Stimulated activated CD4-positive, alpha-beta T cell treated with anti-CD3 and anti-CD28 coated beads, Interleukin-1b, Interleukin-23, amount 100 ng/mL, for 24 hours (primary cell): ENCODE results near the gene SARM1.

Experiments
- DNase-seq, 4 experiments: peaks; one replicate each; pipeline ENCODE4 v3.0.0-alpha.2; 2020; ENCODE audit warnings: low read depth in 4 of 4, low spot score in 1 of 4

SARM1 gene

DNA sequence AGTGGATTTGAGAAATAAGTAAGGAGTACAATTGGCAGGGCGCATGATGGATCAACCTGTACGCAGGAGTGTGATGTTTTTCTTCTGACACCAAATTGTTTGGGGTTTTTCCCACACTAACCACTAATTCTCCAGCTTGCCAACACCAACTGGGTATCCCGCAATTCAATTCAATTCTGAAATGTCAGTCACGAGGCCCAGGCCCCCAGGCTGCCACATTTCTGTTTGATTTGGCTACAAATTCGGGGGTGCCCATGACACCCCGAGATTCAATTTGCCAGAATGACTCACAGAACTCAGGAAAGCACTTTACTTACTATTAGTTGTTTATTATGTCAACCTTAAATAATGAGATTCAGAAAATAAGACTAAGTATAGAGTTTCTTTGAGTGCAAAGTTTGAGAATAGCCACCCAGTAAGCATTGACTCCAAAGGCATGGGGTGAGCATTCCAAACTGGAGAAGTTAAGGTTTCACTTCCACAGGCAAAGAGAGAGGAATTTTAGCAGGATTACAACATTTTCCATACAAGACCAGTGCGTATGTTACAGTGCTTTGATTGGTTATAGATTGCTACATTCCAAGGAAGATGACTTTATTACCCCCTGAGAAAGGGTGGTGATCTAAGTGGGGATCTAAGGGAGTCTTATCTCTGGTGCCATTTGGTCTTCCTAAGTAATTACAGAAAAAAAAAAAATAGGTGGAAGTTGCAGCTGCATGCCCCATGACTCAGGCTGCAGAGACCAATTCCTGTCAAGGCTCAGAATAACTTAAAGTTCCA is 23.0 kb downstream of the SARM1 start:
- no peak for DNase-seq

DNA sequence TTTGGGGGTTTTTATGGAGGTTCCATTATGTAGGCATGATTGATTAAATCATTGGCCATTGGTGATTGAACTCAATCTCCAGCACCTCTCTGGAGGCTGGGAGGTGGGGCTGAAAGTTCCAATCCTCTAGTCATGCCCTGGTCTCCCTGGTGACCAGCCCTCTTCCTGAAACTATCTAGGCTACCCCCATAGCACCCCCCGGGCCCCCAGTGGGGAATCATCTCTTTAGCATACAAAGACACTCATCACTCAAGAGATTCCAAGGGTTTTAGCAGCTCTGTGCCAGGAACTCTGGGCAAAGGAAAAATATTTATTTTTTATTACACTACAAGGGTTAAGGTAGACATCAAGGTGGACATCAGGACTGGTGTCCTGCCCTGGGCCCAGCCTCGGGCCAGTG is 23.9 kb downstream of the SARM1 start:
- DNase-seq = no peak

DNA sequence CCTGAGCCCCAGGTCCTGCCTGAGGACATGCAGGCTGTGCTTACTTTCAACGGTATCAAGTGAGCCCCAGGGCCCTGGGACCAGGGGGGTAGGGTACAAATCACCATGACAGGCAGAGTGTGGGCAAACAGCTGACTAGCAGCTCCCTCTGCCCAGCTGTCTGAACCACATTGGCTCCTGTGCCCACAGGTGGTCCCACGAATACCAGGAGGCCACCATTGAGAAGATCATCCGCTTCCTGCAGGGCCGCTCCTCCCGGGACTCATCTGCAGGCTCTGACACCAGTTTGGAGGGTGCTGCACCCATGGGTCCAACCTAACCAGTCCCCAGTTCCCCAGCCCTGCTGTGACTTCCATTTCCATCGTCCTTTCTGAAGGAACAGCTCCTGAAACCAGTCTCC is 24.5 kb downstream of the SARM1 start:
- DNase-seq = no peak

DNA sequence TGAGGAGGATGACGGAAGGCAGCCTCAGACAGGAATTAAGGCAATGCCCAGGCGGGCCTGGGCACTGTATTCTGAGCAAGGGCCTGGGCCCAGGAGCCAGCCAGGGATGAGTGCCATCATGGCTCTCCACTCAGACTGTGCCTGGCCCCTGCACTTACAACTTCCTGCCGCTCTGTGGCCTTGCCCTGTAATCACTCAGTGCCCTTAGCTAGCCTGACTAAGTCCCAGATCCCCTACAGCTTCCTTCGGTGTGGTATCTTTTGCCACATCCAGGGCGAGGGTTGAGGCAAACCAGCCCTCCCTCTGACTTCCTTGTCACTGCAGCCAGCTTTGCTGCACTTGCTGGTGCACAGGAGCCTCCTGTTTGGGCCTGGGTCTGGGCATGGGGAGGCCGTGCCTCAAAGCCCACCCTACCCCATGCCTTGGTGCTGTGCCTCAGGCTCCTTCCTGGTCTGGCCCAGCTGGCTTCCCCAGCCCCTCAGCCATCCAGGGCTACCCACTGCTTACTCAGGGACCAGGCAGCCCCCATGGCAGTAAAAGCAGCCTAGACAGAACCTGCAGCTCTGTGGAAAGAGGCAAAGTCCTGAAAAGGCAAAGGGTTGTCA is 25.2 kb downstream of the SARM1 start:
- no peak for DNase-seq

DNA sequence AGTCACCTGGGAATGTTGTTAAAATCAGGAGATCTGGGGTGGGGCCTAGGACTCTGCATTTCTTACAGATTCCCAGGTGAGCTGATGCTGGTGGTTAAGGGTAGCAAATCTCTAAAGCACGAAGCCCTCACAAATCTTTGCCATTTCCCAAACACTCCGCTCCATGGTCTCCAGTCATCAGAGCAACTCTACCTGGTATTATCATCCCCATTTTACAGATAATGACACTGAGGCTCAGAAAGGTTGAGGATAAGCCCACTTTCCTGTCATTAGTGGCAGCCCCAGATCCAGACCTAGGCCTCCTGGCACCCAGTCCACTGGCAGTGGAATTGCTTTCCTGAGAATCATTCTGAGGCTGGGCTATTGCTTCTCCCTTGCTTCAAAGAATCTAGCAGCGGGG is 25.8 kb downstream of the SARM1 start:
- DNase-seq = no peak

DNA sequence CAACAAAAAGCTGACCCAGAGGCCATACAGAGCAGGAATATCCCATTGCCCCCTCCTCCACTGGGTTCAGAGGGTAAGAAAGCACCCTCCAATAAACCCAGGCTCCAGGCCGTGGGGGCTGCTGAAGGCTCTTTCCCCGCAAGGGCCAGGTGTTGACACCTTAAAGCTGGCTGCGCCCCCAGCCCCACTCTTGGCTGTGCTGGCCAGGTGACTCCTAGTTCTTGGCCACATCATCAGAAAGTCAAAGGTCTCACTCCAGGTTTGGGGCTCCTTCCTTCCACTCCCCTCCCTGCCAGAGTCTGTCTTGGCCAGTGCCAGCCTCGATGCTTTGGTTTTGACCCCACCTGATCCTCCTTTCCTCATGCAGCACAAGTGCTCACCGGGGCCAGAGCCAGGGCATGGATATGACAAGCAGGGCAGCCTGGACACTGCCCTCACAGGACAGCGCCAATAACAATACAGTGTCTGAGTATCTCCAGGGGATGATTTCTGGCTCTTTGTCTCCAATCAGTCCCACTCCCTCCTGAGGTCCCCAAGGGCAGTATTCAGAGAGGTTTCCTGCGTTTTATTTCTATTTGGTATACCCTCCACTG is 26.3 kb downstream of the SARM1 start:
- no peak for DNase-seq

DNA sequence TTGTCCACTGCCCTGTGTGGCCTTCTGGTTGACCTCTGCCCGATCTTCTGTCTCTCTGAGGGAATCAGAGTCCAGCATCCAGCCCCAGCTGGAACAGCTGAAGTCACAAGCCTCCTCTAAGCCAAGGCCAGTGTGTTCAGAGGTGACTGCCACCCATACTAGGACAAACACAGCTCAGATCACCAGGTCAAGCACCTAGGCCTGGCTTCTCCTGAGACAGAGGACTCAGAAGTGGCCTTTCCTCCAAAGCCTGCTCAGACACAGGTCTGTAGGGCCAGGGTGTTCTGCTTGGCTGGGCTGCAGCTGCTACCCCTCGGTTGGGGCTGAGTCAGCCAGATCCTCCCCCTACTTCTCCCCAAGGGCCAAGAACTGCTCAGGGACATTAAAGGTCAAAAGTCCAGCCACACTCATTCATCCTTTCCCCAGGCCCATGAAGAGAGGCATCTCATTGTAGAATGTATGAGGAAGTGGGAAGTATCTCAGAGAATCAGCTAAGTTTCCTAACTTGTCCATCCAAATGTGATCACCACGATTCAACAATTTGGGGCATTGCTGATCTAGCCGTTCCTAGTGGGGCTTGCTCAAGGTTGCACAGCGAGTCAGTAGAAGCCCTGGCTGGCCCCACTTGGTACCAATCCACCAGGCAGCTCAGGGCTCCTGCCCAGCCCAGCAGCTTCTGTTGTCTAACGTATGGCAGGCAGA is 26.9 kb downstream of the SARM1 start:
- DNase-seq = no peak

DNA sequence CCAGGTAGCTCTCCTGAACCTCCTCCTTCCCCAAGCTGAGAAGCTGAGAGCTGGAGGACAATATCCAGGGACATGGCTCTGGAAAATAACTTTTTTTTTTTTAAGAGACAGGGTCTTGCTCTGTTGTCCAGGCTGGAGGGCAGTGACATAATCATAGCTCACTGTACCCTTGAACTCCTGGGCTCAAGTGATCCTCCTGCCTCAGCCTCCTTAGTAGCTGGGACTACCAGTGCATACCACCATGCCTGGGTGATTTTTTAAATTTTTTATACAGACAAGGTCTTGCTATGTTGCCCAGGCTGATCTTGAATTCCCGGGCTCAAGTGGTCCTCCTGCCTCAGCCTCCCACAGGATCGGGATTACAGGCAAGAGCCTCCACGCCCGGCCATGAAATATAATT is 28.3 kb downstream of the SARM1 start:
- DNase-seq = no peak

DNA sequence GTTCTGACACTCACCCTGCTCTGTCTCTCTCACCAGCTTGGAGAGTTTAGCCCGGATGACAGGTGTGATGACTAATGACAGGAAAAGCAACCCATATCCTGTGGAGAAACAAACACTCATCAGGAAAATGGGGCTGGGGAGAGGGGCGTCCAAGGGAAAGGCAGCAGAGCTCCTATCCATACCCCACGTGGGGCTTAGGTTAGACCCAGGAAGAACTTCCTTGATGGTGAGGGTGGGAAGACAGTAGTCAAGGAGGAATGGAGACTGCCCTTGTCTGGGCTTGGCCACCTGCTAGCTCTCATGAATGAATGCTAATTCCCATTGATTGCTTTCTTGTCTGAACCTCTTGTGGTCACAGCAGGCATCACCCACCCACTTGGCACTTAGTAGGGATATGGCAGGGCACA is 30.7 kb downstream of the SARM1 start:
- DNase-seq = no peak

DNA sequence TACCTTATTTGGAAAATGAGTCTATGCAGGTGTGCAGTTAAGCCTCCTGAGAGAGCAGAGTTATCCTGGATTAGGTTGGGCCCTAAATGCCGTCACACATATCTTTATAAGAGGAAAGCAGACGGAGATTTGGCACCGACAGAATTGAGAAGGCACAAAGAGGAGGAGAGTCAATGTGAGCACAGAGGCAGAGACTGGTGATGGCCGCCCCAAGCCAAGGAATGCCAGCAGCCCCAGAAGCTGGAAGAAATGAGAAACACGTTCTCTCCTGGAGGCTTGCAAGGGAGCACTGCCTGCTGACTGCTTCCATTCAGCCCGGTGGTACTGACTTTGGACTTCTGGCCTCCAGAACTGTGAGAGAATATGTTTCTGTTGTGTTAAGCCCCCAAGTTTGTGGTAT is 31.4 kb downstream of the SARM1 start:
- DNase-seq = no peak

DNA sequence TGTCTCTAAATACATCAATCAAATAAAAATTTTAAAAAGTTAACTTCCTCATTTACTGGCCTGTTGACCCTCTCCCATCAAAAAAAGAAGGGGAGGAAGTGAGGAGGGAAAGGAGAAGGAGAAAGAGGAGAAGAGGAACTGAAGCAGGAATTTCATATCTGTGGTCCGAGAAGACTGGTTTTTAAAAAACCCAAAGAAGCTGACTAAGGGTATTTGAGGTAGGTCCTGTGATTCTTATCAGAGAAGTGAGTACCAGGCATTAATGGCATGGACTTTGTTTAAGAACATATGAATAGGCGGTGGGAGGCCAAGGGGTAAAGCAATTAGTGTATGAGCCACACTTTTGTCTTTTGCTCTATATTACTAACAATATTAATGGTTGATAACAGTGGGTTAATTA is 32.5 kb downstream of the SARM1 start:
- DNase-seq = no peak

DNA sequence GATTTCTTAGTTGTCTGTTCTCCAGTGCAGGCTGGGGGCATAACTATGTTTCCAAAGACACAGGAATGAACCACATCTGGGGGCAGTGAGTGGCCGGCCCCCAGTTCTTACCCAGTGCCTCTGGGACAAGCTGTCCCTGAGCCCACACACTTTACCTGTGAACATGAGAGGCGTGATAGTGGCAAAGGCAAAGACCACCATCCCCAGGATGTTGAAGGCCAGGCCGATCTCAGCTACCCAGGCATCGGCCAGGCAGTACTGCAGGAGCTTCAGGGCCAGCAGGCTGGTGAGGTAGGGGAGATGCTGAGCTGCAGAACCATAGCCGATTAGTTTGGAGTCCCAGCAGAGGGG is 32.9 kb downstream of the SARM1 start:
- no peak for DNase-seq

DNA sequence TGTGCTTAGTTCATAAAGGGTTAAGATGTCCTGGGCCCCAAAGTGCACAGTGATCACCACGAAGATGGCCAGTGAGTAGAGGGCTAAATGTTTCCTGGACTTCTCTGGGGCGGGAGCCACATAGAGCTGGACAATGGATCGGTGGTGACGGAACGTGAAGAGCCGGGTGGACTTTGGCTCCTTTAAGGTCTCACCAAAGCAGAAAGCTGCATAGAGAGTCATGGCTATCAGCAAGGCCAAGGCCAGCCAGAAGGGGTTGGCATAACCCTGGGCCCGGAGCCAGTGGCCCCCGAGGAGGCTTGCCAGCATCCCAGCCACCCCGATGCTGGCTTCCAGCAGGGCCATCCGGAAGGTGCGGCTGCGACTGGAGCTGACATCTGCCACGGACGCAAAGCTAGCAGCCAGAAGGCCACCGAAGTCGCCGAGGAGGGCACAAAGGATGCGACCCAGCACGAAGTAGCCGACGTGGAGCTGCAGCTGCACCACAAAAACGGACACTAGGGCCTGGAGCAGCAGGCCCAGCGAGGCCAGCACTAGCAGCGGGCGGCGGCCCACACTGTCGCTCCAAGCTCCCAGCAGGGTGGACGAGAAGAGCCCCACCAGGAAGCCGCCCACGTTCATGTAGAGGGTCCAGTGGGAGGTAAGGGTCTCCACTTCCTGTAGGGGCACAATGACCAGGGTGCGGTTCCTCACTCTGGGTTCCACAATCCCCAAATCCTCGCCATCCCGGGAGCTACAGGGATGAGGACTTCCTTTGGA is 33.5 kb downstream of the SARM1 start:
- no peak for DNase-seq

DNA sequence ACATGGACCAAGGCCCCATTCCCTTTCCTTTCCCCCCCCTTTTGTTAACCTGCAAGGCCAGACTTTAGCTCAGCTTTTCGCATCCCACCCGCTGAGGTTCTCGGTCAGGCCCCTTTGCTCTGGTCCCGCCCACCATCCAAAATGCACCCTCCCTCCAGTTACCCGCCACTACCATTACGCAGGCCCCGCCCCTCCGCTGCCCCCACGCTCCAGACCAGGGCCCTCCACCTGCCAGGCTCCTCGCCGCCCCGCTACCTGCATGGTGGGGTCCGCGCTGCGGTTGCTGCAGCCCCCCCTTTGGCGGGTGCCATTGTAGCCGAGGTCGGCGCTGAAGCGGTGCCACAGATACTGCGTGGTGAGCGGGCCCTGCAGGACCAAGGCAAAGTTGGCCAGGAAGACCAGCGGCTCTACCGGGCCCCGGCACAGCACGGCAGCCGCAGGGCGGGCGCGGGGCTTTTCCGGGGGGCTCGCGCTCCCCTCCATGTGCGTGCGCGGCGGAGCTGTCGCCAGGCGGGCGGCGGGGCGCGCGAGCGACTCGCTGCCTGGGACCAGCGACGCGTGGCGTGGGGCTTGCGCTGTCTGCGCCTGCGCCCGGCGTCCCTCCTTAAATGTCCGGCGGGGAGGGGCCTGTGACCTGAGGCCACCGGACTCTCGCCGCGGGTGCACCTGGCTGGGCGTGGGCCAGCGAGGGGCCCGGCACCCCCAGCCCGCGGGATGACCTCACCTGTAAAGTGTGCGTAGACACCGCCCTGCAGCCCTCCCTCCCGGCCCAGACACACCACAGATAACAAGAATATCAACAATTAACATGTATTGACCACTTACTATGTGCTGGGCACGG is 34.4 kb downstream of the SARM1 start, which contains the start of gene SLC46A1:
Gene SLC46A1 (minus strand): TSS at position 581 of the 841 bp plus-strand sequence. CDS start 98 bp downstream, at position 483.
- peak in 3 of 4 experiments; percentile 41 to 59 (median 50) for DNase-seq

DNA sequence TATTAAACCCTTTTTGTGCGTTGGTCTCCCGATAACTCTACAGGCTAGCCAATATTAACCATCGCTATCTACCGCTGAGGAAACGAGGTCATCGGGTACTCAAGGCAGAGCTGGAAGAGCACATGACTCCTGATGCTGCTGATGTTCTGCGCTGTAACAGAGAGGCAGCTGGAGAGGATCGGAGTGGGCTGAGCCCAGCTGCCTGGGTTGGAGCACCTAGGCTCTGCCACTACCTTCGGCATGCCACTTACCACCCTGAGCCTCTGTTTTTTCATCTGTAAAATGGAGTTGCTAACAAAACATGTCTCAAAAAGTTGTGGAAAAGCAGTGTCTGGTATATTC is 35.0 kb downstream of the SARM1 start:
- DNase-seq = no peak

DNA sequence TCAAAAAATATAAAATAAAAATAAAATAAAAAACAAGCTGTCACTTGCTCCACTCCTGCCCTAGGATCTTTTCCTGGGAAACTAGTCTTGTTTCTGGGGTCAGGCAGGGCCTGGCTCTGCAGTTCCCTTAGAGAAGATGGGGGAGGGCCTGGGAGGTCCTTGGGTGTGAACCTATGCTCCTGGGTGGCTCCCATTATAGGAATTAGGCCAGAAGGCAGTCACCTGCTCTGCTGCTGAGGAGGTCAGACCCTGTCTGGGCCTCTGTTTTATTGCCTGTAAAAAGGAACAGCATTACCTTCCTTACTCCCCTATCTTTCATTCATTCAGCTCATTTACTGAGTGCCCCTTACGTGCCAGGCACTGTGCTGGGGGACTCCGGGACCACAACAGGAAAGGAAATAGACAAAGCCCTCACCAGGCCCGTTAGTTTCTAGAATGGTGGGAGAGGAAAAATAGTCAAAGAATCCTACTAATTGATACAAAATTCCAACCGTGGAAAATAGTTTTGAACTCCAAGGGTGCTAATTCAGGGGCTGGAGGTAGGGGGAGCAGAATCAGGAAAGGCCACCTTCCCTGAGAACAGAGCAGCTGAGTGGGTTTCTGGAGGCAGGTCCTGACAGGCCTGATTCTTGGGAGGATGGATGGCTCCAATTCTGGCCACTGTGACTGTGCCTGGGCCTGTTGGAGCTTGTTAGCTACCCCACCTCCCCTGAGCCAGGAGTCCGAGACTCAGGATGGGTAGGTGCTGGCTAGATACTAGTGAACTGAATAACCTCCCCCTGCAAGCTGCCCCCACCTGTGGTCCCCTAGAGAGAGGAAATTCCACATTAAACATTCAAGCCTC is 35.9 kb downstream of the SARM1 start:
- DNase-seq = no peak

DNA sequence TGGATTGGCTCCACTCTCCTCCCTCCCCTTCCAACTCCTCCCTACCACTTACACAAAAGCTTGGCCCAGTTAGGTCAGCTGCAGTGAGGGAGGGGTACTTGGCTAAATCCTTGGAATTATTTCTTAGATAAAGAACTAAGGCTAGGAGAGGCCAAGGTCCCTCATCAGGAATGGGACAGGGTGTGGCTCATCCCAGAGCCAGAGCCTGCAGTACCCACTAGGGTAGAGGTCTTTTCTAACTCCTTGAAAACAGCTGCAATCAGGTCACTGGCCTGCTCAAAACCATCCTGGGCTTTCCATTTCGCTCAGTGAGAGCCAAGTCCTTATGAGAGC is 36.4 kb downstream of the SARM1 start:
- no peak for DNase-seq

DNA sequence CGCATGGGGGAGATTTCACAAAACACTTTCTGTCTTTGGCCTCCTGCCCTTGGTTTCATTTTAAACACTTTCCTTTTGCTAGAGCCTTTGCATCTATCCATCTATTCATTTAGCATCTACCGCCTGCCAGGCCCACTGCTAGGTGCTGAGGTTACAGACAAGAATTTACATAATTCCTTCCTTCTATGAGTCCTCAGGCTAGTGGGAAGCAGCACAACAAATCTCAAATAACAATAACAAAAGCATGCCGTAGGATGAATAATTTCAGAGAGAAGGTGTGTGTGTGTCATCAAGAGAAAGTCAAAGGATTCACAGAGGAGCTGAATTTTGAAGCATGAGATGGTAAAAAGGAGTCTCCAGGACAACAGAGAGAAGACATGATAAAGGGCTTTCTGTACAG is 40.6 kb downstream of the SARM1 start:
- no peak for DNase-seq

DNA sequence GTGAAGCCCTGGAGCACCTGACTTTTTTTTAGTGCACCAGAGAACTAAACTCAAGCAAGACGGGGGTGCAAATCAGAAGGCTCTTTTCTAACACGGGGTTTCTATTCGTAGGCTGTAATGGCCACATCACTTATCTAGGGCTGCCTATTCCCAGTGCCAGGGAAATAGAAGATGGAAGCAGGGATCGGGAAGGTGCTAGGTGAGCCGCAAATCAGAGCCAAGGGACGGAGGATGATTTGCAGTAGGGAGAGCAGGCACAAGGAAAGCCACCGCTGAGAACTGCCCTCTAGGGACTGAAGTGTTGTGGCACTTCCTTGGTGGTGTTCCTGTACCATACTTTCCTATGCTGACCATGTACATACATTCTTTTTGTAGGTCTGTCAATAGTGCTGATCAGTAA is 42.3 kb downstream of the SARM1 start:
- no peak for DNase-seq

DNA sequence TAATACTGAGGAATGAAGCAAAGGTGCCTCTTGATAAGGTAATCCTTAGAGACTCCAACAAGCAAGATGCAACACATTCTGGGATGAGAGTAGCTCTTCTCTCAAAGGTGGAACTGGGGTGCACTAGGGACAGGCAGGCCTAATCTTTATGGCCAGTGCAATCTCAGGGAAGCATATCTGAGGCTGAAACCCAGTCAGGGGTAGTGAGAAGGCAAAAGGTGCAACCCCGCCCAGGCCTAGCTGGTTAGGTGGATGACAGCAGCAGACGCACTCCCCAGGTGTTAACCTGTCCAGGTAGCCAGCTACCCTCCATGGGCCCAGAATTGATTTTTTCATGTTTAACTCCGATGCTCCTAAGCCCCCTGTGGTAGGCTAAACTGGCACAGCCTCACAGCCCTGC is 44.4 kb downstream of the SARM1 start:
- no peak for DNase-seq
